Epithelial cell of proximal tubule (primary cell): Measurements from ENCODE around the gene KLF16. TPM values are rescaled to one million over a fixed set of nuclear protein-coding genes. Genes with fewer than 3 reads are reported as not detected.

Source experiments
- DNase-seq: peaks from one replicate; pipeline ENCODE4 v3.0.0-alpha.2; 2011; ENCODE audit warnings: low read depth
- H3K4me3 ChIP-seq: 2 replicates; pipeline ENCODE4 v1.5.1; 2011; ENCODE audit warnings: low read depth, mild to moderate bottlenecking, low read length
- total RNA-seq: library from RNA; depleted of rRNA; stranded (reverse); fragments of >200 nt; gene quantifications from 2 replicates; pipeline ENCODE4 v1.2.3, GENCODE V29; 2015
- TF ChIP-seq, protein P1 (sequence below): conservative IDR thresholded peaks from 2 replicates; pipeline ENCODE4 v1.5.1; 2012; ENCODE audit warnings: low read depth, mild to moderate bottlenecking, low read length

Gene KLF16
- total RNA-seq, 1 donor from 2014 or later = 28.1 TPM

DNA sequence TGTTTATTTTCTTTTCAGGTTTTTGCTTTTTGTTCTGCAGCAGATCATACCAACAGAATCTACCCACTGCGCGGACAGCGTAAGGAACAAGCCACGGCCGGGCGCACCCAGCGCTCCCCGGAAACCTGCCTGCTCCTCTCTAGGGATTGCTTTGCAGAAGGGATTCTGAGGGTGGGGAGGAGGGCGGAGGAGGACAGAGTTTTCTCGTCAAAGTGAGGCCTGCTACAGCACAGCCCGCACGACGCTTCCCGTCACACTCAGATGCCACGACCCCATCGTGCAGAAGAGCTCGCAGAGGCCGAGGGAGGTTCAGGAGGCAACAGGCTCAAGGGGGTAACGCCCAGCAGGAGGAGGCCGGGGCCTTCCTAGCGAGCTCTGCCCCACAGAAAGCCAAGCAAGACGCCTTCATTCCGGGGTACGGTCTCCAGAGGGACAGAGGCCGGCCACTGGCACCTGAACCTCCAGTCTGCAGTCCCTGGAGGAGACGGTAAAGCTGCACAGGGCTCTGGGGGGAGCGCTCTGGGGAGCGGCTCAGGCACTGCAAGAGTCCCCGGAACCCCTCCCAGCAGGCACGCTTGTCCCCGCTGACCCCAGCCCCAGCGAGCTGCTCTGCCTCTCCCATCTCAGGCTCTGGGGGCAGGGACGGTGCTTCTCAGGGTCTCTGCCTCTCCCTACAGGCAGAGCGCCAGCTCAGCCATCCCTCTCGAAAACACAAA, 22.0 kb downstream of the KLF16 start:
- DNase-seq = no peak
- TF ChIP-seq, protein P1, sequence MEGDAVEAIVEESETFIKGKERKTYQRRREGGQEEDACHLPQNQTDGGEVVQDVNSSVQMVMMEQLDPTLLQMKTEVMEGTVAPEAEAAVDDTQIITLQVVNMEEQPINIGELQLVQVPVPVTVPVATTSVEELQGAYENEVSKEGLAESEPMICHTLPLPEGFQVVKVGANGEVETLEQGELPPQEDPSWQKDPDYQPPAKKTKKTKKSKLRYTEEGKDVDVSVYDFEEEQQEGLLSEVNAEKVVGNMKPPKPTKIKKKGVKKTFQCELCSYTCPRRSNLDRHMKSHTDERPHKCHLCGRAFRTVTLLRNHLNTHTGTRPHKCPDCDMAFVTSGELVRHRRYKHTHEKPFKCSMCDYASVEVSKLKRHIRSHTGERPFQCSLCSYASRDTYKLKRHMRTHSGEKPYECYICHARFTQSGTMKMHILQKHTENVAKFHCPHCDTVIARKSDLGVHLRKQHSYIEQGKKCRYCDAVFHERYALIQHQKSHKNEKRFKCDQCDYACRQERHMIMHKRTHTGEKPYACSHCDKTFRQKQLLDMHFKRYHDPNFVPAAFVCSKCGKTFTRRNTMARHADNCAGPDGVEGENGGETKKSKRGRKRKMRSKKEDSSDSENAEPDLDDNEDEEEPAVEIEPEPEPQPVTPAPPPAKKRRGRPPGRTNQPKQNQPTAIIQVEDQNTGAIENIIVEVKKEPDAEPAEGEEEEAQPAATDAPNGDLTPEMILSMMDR = no peak
- H3K4me3 ChIP-seq = no peak overlapping the region

DNA sequence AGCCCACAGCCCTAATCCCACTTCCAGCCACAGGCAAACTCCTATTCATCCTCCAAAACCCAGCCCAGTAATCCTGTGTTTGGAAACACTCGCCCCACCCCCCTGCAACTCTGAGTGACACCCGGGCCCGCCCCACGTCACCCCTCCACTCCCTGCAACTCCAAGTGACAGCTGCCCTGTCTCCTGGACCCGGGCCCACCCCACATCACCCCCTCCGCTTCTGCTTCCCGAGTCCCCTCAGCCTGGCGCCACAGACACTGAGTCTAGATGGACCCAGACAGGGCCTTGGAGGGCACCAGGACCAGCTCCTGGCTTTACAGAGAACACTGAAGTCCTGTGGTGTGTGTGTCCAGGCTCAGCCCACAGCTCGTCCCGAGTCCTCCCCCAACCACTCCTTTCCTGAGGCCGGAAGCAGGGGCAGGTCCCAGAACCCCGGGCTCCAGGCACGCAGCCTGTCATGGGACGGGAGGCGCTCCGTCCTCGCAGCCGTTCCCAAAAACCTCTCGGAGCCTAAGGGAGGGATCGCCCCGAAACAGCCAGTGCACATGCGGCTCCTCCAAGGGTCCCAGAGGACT, 22.8 kb downstream of the KLF16 start:
- TF ChIP-seq, protein P1 = no peak
- no peak overlapping the region for H3K4me3 ChIP-seq
- DNase-seq = no peak

DNA sequence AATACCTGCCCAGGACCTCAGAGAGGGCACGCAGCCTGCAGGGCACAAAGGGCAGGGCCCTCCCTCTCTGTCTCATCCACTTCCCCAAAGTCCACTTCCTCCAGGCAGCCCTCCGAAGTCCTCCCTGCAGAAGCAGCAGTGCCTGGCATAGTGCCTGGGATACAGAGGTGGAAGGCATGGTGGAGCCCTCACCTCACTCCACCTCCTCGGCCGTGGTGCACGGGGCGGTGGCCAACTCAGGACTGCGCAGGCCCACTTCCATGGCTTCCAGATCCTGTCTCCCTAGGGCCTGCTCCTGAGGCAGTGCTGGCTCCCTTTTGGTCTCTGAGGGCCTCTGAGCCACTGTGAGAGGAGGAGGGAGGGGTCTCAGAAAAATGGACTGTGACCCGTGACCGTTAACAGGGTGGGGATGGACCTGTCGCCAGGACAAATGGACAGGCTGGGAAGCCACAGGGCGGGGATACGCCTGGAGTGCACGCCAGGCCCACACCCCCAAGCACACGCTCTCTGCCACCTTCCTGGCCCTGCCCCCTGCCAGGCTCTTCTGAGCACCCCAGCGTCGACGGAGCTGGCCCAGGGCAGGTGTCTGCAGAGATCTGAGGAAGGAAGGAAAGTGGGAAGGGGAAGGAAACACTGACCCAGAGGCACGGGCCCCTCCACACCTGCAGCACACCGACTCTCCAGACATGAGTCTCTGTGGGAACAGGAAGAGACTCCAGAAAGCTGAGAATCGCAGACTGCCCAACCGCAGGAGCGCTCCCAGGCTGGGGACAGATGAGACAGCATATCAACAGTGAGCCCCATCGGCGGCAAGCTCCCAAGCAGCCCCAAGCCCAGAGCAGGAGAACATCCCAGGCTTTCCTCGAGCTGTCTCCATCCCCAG, 23.5 kb downstream of the KLF16 start:
- H3K4me3 ChIP-seq = no peak overlapping the region
- DNase-seq = no peak
- TF ChIP-seq, protein P1 = no peak

DNA sequence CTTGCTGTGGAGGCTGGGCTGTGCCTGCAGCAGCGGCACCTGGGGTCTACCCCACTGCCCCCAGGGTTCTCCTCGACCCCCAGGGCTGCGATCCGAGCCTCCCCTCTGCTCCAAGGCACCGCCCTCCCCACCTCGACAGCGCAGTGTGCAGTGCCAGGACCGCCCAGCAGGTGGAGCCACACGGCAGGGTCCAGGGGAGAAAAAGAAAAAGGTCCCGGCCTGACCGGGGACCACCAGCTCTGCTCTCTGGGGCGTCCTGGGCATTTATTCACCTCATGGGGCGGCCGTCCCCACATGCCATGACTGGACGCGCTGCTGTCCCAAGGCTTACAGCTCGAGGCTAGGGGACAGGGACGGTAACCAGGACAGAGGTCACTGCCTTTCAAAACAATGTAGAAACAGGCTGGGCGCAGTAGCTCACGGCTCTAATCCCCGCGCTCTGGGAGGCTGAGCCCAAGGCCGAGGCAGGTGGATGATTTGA, 25.7 kb downstream of the KLF16 start:
- no peak for DNase-seq
- H3K4me3 ChIP-seq = peak overlapping the region; percentile 23

DNA sequence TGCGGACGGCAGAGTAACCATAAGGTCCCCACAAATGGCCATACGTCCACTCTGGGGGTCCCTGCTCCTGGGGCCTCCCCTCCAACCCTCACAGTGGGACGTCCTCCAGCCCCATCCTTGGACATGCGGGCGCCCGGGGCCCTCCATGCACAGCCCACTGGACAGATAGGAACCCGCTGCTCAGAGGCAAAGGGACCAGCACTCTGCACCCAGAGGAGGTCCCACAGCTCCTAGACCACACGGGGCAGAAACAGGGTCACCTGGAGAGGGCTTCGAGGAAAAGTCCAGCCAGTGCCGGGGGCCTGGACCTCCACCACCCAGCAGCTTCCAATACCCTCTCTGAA, 26.2 kb downstream of the KLF16 start:
- DNase-seq = no peak
- TF ChIP-seq, protein P1 = no peak
- no peak overlapping the region for H3K4me3 ChIP-seq

More for the DNA sequence above, 25.7 kb downstream of the KLF16 start:
- TF ChIP-seq, protein P1 = peak; percentile 93

DNA sequence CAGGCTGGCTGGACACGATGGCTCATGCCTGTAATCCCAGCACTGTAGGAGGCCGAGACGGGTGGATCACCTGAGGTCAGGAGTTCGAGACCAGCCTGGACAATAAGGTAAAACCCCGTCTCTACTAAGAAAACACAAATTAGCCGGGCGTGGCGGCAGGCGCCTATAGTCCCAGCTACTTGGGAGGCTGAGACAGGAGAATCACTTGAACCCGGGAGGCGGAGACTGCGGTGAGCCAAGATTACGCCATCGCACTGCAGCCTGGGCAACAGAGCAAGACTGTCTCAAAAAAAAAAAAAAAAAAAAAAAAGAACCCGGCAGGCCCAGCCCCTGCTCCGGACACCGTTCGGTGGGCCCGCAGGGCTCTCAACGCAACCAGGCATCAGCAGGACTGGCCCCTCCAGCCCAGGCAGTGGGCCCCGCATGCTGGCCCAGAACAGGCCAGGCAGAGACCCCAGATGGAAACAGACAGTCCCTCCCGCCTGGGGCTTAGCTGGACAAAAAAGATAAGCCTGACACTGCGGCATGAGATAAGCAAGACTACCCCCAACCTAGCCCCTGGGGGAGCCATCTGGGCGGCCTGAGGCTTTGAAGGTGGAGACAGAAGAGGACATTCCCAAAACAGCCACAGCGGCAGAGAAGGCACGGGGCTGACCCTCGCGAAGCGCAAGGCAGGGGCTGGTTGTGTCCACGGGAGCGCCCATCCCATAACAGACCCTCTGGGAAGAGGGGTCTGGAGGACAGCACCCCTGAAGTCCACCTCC, 26.7 kb downstream of the KLF16 start:
- no peak for DNase-seq
- TF ChIP-seq, protein P1 = no peak

More for the DNA sequence above, 26.7 kb downstream of the KLF16 start:
- H3K4me3 ChIP-seq = no peak overlapping the region
